Thyroid gland (tissue), 4 donors: ENCODE results near the gene MAST4. TPM values are rescaled to one million over a fixed set of nuclear protein-coding genes. Genes with fewer than 3 reads are reported as not detected.

Source experiments
- DNase-seq, 2 donors: peaks; one replicate each; pipeline ENCODE4 v3.0.0-alpha.2; 2019
- H3K27ac ChIP-seq, 3 donors: fragments of 200-600 bp; sonication (generic); 1 replicate in 2 of 3; 2 replicates in 1 of 3; pipeline ENCODE4 v1.5.1; 2016 to 2019; ENCODE audit warnings: mild to moderate bottlenecking in 1 of 3, moderate library complexity in 1 of 3
- H3K27me3 ChIP-seq: fragments of 200-600 bp; sonication (generic); one replicate; pipeline ENCODE4 v1.5.1; 2019
- H3K36me3 ChIP-seq, 2 donors: fragments of 200-600 bp; sonication (generic); one replicate each; pipeline ENCODE4 v1.5.1; 2016 to 2019
- H3K4me1 ChIP-seq, 2 donors: fragments of 200-600 bp; sonication (generic); one replicate each; pipeline ENCODE4 v1.5.1; 2017 to 2019
- H3K4me3 ChIP-seq, 3 donors: fragments of 200-600 bp; sonication (generic); replicated peaks in 1 of 3; 1 replicate in 2 of 3; 2 replicates in 1 of 3; pipeline ENCODE4 v1.5.1; 2016; ENCODE audit warnings: mild to moderate bottlenecking in 1 of 3
- H3K9me3 ChIP-seq: fragments of 200-600 bp; sonication (generic); one replicate; pipeline ENCODE4 v1.5.1; 2017
- CTCF ChIP-seq, 6 experiments: fragments of 200-600 bp in 3 of 6; fragments of 450-650 bp in 3 of 6; sonication (generic) in 3 of 6; IDR thresholded peaks; one replicate each; pipeline ENCODE4 v1.5.1; 2016 to 2019; ENCODE audit warnings: antibody characterized with exemption in 6 of 6, mild to moderate bottlenecking in 2 of 6, inconsistent platforms in 1 of 6, moderate library complexity in 1 of 6
- POLR2A ChIP-seq, 2 donors: fragments of 450-650 bp; IDR thresholded peaks; one replicate each; pipeline ENCODE4 v1.6.1; 2017; ENCODE audit warnings: antibody characterized with exemption in 2 of 2, mild to moderate bottlenecking in 2 of 2, moderate library complexity in 1 of 2
- WGBS, 2 donors: methylation state at CpG; one replicate each; pipeline ENCODE4 v1.1.5; 2017; 5-methylcytosine and 5-hydroxymethylcytosine counted together
- intact Hi-C: fragments of 100-400 bp; cut with DNase I; formaldehyde crosslinking; loops from one replicate; pipeline ENCODE4 v1.15.1; 2023
- total RNA-seq, 4 donors: library from RNA; depleted of rRNA; stranded (reverse); fragments of >200 nt; gene quantifications; one replicate each; pipeline ENCODE4 v1.2.3, GENCODE V29; 2016

MAST4 gene
- total RNA-seq, 4 donors from 2014 or later = 20.2 to 38.3 (median 24.4) TPM

- Histone ChIP-seq H3K27ac (no peak overlapping the region), H3K4me1 (no peaks in the 10 kb centered on the region), H3K36me3 (peaks cover 16 to 31% of the 10 kb centered on the region in 2 donors), H3K9me3 (no peaks in the 10 kb centered on the region), H3K27me3 (no peaks in the 10 kb centered on the region), H3K4me3 (no peak overlapping the region)
- WGBS, 2 donors = 88 to 90% methylated on average over 8 of the region's 8 CpGs
- no peak for DNase-seq
- intact Hi-C loops = loop anchor here (10.0 kb wide), 1 partner anchor 148 kb away; no protein-coding TSS in a partner anchor
- no peak for TF ChIP-seq CTCF (IDR thresholded peaks at IDR 0.05)
- no peak for TF ChIP-seq POLR2A (IDR thresholded peaks at IDR 0.05)
These were observed 546.6 kb downstream of the MAST4 start for GRCh38 chr5:67142816-67143215.

- intact Hi-C loops = loop anchor here (10.0 kb wide), 1 partner anchor 149 kb away; no protein-coding TSS in a partner anchor
- no peaks in the 10 kb centered on the region for H3K9me3 ChIP-seq
- no peak for DNase-seq
These were observed 547.4 kb downstream of the MAST4 start for GRCh38 chr5:67143549-67143948.

GRCh38 chr5:67144183-67144639 lies 548.0 kb downstream of the MAST4 start:
- TF ChIP-seq POLR2A (IDR thresholded peaks at IDR 0.05) (no peak), CTCF (IDR thresholded peaks at IDR 0.05) (no peak)
- Histone ChIP-seq H3K4me1 (no peaks in the 10 kb centered on the region), H3K27ac (no peak overlapping the region), H3K9me3 (no peaks in the 10 kb centered on the region), H3K4me3 (no peak overlapping the region), H3K36me3 (peaks cover 13 to 31% of the 10 kb centered on the region in 2 donors), H3K27me3 (no peaks in the 10 kb centered on the region)
- 95 to 97% methylated on average over 2 of the region's 2 CpGs for WGBS, 2 donors
- no peak for DNase-seq
- intact Hi-C loops = loop anchor here (10.0 kb wide), 1 partner anchor 149 kb away; no protein-coding TSS in a partner anchor

More at GRCh38 chr5:67143549-67143948, 547.4 kb downstream of the MAST4 start:
- no peak for TF ChIP-seq CTCF (IDR thresholded peaks at IDR 0.05)
- H3K4me1 ChIP-seq = no peaks in the 10 kb centered on the region
- H3K36me3 ChIP-seq = peaks cover 13 to 31% of the 10 kb centered on the region in 2 donors
- no peak overlapping the region for H3K27ac ChIP-seq
- 93 to 100% methylated on average over 2 of the region's 2 CpGs for WGBS, 2 donors
- no peak overlapping the region for H3K4me3 ChIP-seq
- H3K27me3 ChIP-seq = no peaks in the 10 kb centered on the region

GRCh38 chr5:67146574-67146973 lies 550.4 kb downstream of the MAST4 start:
- Histone ChIP-seq H3K4me1 (no peaks in the 10 kb centered on the region), H3K9me3 (no peaks in the 10 kb centered on the region), H3K36me3 (peaks cover 13 to 37% of the 10 kb centered on the region in 2 donors), H3K27ac (no peak overlapping the region), H3K4me3 (no peak overlapping the region), H3K27me3 (no peaks in the 10 kb centered on the region)
- TF ChIP-seq CTCF (IDR thresholded peaks at IDR 0.05) = no peak
- no peak for TF ChIP-seq POLR2A (IDR thresholded peaks at IDR 0.05)
- intact Hi-C loops = loop anchor here (5.0 to 10.0 kb wide), 2 partner anchors 152 to 329 kb away; no protein-coding TSS in a partner anchor
- WGBS, 2 donors = 92 to 100% methylated on average over 1 of the region's 1 CpG
- DNase-seq = no peak

DNA sequence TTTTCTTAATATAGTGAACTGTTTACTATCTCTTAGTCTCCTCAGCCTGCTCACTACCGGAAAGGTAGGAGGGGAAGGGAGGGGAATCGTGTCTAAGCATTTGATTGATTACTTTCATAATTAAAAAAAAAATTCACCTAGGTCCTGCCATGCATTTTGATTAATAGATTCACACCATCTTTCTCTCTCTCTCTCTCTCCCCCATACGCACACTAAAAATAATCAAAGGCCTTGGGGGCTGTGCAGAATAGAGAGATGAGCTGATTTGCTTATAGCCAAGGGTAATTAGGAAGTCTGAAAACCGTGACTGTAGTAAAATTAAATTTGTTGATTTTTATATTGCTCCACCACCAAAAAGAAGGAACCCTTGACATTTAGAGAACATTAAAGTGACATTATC lies 550.8 kb downstream of the MAST4 start:
- H3K27ac ChIP-seq = no peak overlapping the region
- H3K36me3 ChIP-seq = peaks cover 13 to 37% of the 10 kb centered on the region in 2 donors
- no peaks in the 10 kb centered on the region for H3K9me3 ChIP-seq
- no peak for DNase-seq
- no peak overlapping the region for H3K4me3 ChIP-seq
- no peak for TF ChIP-seq POLR2A (IDR thresholded peaks at IDR 0.05)
- TF ChIP-seq CTCF (IDR thresholded peaks at IDR 0.05) = no peak
- no peaks in the 10 kb centered on the region for H3K27me3 ChIP-seq
- H3K4me1 ChIP-seq = no peaks in the 10 kb centered on the region
- intact Hi-C loops = loop anchor here (5.0 to 10.0 kb wide), 2 partner anchors 152 to 330 kb away; no protein-coding TSS in a partner anchor
- 90 to 94% methylated on average over 4 of the region's 4 CpGs for WGBS, 2 donors
